Heart left ventricle (tissue), 13 donors: ENCODE data around the gene ZNF334.

ENCODE experiments used
- POLR2A ChIP-seq, 2 donors: fragments of 450-650 bp; IDR thresholded peaks; one replicate each; pipeline ENCODE4 v1.6.1; 2017; ENCODE audit warnings: antibody characterized with exemption in 2 of 2, mild to moderate bottlenecking in 2 of 2, moderate library complexity in 2 of 2
- TF ChIP-seq, protein P1 (sequence below), 12 donors: fragments of 200-600 bp; sonication (generic) in 4 of 12; IDR thresholded peaks; one replicate each; pipeline versions ENCODE4 v1.5.0 to v1.8.0; 2018 to 2022; ENCODE audit warnings: antibody characterized with exemption in 12 of 12, mild to moderate bottlenecking in 5 of 12
- donor health status: ischemic (EF 13 %, LVEDD 7.1; RV severe dilation, severe dysfunction).
- donor health status: DM: no; HTN: yes; CAD: no.
- donor health status: DM: no; HTN: no; CAD: no.
- donor health status: ischemic (EF 25% LVEDD 6.9; RV normal size, moderate dysfunction).
- donor health status: ischemic (EF 25% LVEDD 5.7; RV mildly dilated, moderate dysfunction).
- donor health status: ischemic (EF 35%, LVEDD 5.7; RV mildly dilated, moderate dysfunction).
- donor health status: nonischemic (EF 11% LVEDD 7.7; RV severe dilation, severe dysfunction).
- donor health status: DM: yes; HTN: yes; CAD: no.
- donor health status: PGD.
- donor health status: ischemic (EF 29% LVEDD 5.4; RV normal size, mild dysfunction).
- donor health status: nonischemic (EF 23%, LVEDD 6.1; RV moderate dilation, normal function).

GRCh38 chr20:46519471-46520068, 6.2 kb upstream of the ZNF334 start:
- no peak for TF ChIP-seq POLR2A (IDR thresholded peaks at IDR 0.05)
- TF ChIP-seq, protein P1, sequence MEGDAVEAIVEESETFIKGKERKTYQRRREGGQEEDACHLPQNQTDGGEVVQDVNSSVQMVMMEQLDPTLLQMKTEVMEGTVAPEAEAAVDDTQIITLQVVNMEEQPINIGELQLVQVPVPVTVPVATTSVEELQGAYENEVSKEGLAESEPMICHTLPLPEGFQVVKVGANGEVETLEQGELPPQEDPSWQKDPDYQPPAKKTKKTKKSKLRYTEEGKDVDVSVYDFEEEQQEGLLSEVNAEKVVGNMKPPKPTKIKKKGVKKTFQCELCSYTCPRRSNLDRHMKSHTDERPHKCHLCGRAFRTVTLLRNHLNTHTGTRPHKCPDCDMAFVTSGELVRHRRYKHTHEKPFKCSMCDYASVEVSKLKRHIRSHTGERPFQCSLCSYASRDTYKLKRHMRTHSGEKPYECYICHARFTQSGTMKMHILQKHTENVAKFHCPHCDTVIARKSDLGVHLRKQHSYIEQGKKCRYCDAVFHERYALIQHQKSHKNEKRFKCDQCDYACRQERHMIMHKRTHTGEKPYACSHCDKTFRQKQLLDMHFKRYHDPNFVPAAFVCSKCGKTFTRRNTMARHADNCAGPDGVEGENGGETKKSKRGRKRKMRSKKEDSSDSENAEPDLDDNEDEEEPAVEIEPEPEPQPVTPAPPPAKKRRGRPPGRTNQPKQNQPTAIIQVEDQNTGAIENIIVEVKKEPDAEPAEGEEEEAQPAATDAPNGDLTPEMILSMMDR (IDR thresholded peaks at IDR 0.05): no peak
